Hematopoietic multipotent progenitor cell treated with erythropoietin and hydrocortisone succinate and interleukin-3 and kit ligand, for 8 days (in vitro differentiated cells): Measurements from ENCODE around the gene TRIM65.

Experiments
- DNase-seq: peaks from one replicate; pipeline ENCODE4 v3.0.0-alpha.2; 2015

TRIM65 gene

DNA sequence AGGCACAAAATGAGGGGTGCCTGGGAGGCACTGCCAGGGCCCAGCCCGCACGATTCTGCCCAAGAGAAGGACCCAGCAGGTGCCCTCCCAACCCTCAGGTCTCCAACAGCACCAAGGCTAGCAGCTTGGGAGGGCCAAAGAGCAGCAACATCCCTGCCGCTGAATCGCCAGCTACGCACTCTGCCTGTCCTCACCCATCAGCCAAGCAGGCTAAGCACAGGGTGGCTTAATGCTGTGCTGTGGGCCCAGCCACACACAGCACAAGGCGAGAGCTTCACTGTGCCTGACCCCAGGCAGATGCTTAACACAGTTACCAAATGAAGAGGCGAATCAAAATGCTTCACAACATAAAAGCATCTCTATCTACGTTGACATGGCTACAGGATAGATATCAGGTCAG lies 18.5 kb upstream of the TRIM65 start:
- no peak for DNase-seq

DNA sequence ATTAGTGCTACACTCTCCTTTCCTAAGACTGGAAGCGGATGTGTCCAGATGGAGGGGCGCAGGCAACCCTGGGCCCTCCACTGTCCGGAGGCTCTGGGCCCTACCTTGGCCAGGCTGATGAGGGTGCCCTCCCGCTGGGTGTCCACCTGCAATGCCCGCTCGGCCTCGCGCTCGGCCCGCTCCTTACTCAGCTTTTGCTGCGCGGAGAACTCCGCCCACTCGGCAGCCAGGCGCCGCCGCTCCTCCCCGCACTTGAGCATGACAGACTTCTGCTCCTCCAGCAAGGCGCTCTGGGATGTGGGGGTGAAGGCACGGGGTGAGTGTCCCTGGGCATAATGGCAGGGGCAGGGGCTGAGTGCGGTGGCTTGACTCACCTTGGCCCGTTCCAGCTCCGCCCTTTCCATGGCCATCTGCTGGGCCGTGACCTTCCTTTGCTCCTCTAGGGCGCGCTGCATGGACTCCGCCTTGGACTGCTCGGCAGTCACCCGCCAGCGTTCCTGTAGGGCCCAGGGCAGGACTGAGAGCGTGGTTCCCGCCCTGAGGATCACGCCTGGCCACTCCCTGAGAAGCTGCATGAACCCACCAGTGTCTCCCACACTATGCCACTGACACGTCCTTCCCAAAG lies 18.0 kb upstream of the TRIM65 start:
- no peak for DNase-seq

DNA sequence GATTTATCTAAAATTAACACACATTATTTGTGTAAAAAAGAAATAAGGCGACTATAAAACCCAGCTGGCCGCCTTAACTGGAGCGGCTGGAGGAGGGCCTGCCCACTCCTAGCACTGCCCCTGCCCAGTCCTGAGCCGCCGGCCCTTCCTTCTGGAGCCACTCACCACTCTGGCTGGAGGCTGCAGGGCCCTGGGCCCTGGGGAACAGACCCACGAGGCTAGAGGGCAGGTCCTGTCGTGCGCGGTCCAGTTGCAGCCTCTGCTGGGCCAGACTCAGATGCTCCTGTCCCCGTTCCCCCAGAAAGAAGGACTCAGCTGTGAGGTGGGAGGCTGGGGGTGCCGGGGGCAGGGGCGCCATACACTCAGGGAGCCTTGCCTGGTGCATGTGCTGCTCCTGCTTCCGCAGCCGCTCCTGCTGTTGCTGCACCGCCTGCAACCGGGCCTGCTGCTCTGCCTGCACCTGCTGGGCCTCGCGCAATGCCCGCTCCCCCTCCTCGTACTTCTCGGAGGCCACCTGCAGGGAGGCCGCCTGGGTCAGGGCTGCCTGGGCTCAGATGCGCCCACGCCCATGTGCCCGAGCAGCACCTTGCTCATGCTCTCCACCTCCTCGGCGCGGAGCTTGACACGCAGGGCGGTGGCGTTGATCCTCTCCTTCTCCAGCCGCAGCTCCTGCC lies 16.9 kb upstream of the TRIM65 start:
- DNase-seq = no peak

DNA sequence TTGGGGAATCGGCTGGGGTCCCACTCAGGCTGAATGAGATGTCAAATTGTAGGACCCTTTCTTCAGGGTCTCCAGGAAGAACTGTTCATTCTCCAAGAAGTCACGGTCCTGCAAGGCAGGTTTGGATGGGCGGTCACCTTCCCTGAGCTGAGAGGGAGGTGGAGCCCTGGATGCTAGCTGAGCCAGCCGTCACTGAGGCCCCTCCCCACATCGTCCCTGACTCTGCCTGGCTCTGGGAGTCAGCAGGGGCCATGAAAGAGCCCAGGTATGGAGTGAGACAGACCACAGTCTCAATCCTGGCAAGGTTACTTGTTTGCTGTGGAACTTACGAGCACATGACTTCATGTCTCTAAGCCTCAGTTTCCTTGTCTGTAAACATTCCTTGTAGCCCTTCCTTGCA lies 13.9 kb upstream of the TRIM65 start:
- no peak for DNase-seq

DNA sequence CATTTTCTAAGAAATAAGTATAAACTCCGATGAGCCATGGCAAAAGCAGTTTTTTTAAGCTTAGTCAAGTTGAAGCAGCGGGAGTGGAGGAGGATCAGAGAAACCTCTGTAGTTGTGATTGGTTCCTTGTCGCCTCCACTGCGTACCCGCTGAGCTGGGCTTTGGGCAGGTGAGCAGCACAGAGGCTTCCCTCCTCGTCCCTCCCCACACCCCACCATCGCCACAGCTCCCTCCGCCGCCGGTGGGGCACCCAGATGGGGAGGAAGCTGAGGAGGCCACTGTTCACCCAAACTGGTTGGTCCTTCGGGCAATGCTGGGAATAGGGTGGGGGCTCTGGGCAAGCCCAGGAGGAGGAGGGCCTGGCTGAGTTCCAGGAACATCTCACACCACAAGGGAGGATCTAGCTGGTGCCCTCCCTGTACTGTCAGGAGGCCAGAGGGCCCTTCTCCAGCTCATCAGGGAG lies 13.1 kb upstream of the TRIM65 start:
- DNase-seq = peak; percentile 65

DNA sequence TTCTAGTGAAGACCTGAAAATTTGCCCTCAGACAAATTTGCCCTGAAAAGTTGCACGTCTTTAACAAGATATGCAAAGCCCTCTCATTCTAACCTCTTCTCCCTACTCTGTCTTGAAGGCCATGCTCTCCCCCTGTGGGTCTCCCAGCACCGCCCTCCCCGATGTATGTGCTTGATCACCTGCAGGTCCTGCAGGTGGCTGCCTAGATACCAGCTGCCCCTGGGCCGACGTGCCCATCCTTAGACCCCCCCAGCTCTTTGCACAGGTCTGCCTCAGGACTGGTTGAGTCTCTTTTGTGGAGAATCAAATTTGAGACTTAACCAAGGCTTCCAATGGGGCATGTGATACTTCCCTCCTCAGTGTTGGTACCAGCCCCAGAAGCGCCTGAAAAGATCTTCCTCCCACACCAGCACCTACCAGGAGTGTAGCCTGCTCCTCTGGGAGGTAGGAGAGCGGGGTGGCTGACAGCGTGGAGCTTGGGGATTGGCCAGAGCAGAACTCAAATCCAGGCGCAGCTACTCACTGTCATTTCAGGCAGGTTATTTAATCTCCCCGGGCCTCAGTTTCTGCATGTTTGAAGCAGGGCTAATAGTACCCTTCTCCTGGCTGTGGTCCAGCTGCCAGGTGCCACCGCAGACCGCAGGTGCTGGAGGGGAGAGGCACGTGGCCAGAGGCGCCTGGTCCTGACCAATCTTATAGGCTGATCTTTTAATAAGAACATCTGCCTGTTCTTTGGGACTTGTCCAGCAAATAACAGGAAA lies 12.5 kb upstream of the TRIM65 start:
- no peak for DNase-seq

DNA sequence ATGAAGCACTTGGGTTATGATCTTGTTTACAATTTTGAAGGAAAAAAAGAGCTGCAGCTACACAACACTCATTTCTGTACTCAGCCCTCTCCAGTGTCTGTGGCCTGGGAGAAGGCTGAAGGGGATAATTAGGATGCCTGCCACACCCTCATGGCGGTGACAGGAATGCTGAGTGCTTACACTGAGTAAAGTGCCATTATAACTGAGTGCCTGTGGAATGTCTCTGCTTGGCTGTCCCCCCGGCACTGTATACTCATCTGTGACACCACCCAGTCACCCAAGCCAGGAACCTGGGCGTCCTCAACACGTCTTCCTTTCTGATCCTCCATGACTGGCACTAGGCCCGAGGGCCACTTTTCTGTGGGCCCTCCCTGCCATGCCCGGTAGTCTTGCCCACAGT lies 11.4 kb upstream of the TRIM65 start:
- DNase-seq = no peak

DNA sequence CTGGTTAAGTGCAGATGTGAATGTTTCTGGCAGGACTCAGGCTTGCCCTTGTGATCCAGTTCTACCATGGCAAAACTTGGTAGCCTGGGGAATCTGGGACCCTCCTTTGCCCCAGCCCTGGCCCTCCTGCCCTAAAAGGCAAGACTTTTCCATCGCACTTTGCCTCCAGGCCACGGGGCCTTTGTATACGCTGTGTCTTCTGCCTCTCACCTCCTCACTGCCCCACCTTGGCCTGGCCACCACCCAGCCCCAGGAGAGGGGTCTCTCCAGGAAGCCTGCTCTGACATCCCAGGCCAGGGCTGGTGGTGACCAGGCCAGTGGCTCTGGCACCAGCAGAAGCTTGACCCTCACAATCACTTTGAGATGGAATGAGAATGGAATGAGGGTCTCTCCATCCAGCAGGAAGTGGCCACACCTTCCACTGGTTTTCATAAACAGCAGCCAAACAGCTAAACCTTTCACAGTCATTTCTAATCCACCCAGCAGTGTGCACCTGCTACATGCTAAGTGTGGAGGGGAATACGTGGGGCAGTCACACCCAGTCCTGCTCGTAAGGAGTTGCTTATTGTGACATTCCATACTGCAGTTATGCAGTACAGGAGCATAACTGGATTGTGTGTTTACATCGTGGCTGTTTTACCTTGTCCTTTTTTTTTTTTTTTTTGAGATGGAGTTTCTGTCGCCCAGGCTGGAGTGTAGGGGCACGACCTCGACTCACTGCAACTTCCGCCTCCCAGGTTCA lies 9.6 kb upstream of the TRIM65 start:
- no peak for DNase-seq

DNA sequence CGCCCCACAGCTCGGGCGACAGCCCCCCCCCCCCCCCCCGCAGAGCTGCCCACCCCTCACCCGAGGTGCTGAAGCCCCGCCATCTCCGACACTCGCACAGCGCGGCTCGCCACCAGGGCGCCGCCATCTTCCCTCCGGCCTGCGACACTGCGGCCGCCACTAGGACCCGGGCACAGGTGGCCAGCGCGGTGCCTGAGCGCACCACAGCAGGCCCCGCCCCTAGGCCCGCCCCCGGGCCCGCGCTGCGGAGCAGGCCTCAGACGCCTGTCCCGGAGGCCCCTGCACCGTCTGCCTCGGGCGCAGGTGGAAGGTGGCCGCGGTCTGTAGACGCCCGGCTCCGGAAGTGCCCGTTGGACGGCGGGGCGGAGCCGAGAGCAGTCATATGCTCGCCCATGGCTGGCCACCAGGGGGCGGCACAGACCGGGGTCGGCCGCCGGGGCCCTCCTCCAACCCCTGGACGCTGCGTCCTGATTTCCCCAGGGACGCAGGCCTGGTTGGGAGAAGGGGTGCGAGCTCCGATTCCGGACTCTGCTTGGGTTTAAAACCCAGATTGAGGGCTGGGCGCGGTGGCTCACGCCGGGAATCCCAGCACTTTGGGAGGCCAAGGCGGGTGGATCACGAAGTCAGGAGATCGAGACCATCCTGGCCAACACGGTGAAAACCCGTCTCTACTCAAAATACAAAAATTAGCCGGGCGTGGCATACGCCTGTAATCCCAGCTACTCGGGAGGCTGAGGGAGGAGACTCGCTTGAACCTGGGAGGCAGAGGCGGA lies 8.2 kb upstream of the TRIM65 start, which contains the start of gene MRPL38:
MRPL38 (minus strand) TSS at position 136 of the 773 bp plus-strand sequence; CDS start at position 127, 9 bp downstream.
- peak; percentile 93 for DNase-seq

DNA sequence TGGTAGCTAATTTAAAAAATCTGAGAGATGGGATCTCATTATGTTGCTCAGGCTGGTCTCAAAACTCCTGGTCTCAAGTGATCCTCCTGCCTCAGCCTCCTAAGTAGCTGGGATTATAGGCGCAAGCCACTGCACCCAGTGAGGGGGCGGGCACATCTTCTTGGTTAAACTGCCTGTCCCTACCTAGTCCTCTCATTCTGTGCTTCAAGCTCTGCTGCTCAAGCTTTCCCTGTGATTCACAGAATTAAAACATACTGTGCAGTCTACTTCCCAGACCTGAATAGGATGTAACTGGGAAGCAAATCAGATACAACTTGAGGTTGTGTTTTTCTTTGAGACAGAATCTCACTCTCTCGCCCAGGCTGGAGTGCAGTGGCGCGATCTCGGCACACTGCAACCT lies 5.7 kb upstream of the TRIM65 start:
- no peak for DNase-seq

DNA sequence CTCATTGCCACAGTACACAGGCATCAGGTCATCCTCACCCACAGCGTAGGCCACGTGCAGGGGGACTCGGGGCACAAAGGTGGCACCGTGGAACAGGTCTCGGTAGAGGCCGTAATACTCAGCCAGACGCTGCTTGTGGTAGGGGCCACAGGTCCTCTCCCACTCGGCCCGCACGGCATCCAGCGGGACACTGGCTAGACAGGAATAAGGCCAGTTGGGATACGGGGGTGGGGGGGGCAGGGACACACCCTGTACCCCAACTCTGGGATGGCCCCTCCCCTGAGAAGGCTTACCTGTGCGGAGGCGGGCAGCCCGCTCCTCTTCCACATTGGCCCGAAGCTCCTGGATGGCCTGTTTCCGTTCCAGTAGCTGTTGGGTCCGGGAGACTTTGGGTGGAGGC lies 5.0 kb upstream of the TRIM65 start:
- no peak for DNase-seq

DNA sequence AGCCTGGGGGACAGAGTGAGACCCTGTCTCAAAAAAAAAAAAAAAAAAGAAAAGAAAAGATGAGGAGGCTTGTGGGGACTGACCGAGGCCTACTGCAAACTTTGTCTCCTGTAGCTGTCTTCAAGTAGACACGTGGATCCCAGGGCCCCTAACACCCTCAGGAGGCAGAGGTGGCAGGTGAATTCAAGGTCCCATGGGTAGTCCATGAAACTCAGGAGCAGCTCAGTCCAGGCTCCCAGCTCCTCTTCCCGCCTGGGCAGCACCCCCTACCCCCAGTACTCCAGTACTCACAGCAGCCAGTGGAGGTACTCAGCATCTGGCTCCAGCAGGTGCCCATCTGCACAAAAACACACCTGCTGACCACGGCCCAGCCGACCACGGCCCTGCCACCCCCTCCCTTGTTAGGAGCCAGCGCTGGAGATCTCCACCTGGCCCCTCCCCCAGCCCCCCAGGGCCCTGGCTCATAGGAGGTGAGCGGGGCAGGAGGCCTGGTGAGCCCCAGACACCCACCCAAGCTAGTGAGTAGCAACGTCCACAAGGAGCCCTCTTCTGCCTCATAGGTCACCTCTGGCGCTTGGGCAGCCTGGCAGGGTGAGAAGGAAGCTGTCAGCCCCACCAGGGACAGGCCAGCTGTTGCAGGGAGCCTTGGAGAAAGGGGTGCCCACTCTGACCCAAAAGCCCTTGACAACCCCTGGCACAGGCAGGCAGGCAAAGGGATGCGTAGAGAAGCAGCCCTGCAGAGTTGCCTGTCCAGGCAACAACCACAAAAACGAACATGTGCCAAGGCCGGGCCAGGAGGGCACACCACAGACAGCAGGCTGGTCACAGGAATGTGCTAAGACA lies 4.2 kb upstream of the TRIM65 start:
- no peak for DNase-seq

DNA sequence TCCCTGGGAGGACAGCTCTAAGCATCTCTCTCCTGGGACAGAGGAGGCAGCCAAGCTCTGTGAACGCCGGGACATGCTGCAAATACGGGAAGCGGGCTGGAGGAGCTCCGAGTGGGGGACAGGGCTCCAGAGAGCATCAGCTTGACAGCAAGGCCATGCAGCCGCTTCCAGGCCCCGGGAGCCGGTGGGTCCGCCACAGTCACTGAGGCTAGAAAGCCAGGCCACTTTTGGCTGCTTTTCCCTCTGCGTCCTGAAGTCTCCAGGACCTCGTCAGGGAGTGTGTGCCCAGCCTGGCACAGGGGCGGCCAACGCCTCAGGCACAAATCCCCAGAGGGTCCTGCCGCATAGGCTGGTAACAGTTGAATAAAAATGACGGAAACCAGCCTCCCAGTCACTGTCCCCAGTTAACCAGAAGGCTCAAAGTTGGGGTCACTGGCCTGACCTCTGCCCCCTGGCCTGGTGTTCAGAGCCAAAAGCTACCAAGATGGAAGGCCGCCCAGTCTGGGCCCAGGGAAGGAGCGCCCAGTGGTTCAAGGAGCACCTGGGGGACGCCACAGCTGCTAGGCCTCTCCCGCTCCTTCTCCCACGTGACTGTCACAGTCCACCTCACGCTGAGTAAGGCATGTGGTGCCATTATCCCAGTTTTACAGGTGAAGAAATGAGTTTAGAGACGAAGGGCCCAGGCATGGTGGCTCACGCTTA lies 3.2 kb upstream of the TRIM65 start:
- DNase-seq = no peak

DNA sequence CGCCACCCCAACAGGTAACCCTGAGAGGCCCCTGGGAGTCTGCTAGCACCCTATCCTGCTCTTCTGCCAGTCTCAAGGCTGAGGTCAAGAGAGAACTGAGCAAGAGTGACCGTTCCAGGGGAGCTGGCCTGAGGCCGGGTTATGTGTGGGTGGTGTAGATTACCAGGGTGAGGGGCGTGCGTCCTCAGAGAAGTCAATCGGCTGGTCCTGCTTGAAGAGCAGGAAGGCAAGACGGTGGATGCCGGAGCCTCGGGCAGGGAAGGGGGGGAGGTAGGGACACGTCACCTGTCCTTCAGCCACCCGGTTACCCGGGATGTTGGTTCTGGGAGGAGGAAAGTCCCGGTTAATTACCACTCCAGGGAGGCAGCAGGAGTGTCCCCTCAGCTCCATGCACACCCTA lies 2.6 kb upstream of the TRIM65 start:
- no peak for DNase-seq

DNA sequence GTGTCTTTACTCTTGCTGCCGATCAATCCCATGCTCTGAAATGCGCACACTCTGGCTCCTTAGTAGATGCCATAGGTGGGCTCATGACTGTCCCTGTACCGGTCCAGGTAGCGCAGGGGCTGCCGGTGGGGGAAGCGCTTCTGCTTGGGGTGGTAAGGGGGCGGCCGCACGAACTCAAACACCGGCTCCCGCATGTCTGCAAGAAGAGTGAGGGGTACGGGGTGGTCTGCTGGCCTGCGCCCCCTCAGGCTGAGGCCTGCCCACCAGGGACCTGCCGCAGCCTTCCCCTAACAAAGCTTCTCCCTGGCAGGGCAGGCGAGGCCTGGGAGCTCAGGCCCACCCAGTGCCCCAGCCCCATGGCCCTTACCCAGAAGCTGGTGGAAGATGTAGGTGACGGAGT lies 2.0 kb upstream of the TRIM65 start:
- DNase-seq = no peak

DNA sequence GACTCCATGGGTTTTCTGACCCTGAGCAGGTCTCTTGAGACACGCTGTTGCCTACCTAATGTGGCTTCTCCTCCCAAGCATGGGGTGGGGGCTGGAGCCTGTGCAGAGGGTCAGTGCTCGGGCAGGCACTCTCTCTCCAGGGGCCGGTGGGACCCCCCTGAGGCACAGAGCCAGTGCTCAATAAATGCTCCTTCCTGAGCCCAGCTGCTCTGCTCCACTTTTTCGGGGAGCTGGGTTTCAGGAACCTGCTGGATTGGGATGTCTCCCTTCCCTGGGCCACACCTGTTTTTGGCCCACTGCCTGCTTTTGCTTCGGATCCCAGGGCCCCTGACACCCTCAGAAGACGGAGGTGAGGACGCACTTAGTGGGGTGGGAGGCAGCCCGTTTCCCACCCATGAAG lies 1.3 kb upstream of the TRIM65 start:
- no peak for DNase-seq

DNA sequence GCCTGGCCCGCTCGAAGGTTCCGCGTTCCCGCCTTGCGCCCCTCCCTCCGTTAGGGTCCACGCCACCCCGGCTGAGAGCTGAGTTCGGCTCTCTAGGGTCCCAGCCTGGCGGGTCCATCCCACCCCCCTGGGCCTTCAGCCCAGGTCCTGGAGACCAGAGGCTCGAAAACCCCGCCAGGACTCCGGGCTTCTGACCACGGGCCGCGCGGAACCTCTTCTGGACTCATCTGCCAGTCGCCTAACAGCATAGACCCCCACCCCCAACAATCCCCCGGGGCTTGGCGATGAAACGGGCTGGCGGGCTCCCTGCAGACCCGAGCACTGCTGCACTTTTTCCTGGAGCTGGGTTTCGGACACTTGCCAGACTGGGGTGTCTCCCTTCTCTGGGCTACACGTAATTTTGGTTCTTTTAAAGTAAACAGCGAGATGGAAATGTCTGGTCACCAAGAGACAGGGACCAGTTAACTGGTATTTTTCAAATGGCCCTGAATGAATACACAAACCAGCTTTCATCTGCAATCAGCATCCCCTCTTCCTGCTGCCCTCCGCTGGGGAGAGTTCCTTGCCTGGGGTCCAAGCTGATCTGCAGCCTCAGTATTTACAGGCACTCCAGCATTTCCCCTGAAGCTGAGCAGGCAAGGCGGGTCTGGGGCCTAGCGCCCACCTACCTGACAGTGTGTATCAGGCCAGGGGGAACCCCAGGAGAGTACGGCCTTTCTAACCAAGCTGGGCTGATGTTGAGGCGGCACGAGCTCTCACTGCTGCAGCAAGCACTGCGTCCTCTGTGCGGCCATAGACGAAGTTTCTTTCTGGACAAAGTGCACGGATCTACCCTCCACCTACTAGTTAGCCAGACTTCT lies 639 bp upstream of the TRIM65 start:
- DNase-seq = no peak

DNA sequence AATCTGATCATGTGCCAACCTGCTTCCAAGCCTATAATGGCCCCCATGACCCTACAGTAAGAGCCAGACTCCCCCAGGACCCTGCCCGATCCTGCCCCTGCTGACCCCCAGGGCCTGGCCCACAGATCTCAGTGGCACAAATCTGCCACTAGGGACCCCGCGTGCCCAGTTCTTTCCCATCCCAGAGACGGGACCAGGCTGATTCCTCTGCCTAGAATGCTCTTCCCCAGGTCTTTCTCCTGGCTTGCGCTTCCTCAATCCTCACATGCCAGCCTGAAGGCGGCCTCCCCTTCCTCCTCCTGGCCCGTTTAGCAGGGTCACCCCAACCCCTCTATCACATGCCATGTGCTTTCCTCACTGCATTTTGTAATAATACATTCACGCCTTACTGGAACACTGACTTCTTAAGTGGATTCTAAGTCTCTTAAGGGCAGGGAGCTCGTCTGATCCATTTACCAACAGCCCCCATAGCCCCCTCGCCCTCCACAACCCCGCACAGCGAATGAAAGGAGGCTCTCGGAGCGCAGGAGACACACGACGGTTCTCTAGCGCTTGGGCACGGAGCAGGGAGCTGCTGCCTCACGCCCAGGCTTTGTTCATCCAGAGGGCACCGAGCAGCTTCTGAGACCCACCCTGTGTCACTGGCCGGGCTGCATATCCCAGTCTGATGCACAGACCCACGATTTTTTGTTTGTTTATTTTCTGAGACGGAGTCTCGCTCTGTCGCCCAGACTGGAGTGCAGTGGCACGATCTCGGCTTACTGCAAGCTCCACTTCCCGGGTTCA lies 1.2 kb downstream of the TRIM65 start:
- DNase-seq = peak; percentile 43
